PC-9 (cell line): ENCODE results near the gene PMIS2.

Experiments
- EZH2 ChIP-seq: fragments of 200-600 bp; sonication (generic); IDR thresholded peaks from 2 replicates; pipeline ENCODE4 v1.8.0; 2017; ENCODE audit warnings: antibody characterized with exemption, low read depth
- TF ChIP-seq, protein P1 (sequence below): fragments of 200-600 bp; sonication (generic); conservative IDR thresholded peaks from 2 replicates; pipeline ENCODE4 v1.6.1; 2017; ENCODE audit warnings: mixed run types, antibody characterized with exemption, mild to moderate bottlenecking, moderate library complexity

DNA sequence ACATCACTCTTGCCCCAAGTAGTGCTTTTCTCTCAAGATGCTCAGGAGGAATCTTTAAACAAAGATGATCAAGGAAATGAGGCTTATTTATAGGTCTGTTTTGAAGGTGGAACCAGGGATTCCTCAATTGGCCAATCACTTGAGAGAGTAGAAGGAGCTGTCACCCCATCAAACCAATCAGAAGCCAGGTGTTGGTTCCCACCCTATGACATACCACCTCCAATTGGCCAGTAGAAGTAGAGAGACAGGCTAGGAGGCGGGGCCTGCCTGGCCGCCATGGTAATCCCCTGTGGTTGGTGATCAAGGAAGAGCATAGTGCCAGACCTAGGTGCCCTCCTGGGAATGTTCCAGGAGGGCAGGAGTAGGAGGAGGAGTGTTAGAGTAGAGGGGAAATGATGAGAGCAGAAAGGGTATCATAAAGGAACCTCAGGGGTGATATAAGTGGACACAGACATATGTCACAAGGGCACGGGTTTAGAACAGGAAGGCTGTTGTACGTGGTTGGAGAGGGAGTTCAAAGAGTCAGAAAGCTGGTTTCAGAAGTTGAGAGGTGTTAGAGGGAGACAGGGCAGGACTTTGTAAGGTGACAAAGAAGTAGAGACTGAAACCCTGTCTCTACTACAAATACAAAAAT is 10.5 kb downstream of the PMIS2 start:
- TF ChIP-seq EZH2: no peak
- TF ChIP-seq, protein P1, sequence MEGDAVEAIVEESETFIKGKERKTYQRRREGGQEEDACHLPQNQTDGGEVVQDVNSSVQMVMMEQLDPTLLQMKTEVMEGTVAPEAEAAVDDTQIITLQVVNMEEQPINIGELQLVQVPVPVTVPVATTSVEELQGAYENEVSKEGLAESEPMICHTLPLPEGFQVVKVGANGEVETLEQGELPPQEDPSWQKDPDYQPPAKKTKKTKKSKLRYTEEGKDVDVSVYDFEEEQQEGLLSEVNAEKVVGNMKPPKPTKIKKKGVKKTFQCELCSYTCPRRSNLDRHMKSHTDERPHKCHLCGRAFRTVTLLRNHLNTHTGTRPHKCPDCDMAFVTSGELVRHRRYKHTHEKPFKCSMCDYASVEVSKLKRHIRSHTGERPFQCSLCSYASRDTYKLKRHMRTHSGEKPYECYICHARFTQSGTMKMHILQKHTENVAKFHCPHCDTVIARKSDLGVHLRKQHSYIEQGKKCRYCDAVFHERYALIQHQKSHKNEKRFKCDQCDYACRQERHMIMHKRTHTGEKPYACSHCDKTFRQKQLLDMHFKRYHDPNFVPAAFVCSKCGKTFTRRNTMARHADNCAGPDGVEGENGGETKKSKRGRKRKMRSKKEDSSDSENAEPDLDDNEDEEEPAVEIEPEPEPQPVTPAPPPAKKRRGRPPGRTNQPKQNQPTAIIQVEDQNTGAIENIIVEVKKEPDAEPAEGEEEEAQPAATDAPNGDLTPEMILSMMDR: no peak
